GM18868 (cell line): ENCODE results near the gene MAB21L2.

Source experiments
- ATAC-seq: cut with Tn5 transposase; IDR thresholded peaks from one replicate; pipeline ENCODE4 v1.9.1; 2021; ENCODE audit warnings: mild to moderate bottlenecking, moderate library complexity; ENCODE audit not compliant: unreplicated experiment

MAB21L2 gene

DNA sequence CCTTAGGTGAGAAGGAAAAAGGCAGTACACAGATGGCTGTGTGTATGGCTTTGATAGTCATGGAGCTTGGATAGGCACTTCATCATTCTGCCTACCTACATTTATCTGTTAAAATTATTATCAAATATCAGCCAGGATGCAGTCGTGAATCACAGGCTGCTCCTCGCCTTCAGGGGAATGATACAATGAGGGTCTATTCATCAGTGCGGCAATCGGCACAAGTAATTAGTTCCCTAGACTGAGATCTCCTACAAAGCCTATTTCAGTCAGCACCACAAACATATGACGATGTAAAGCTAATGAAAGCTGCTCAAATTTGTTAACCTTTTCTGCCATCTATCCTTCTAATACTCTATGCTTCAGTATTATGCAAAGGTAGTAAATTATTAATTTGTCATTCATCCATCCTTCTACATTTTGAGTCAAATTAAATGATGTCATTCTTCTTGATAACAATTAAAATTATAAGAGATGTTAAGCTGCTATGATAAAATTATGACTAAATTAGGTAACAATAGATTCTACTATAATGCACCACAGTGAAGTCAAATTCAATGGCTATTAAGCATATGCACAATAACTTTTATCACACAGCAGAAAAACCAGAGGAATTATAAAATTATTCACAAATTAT is 19.0 kb downstream of the MAB21L2 start:
- no peak for ATAC-seq

DNA sequence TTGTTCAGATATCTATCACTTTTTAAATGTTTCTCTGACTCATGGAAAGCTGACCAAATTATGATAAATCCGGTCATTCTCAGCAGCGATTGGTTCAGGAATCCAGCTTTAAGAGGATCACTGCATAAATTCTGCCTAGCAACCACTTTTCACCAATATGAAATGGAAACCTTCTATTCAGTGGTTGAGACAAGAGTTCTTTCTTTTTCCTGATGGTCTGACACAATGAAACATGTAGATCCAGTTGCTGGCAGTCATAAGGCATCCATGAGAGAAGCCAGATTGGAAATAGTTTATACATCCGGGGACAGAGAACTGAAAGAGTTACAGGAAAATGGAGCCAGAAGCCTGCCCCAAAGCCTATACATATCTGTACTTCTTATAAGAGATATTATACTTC is 27.2 kb downstream of the MAB21L2 start:
- no peak for ATAC-seq

DNA sequence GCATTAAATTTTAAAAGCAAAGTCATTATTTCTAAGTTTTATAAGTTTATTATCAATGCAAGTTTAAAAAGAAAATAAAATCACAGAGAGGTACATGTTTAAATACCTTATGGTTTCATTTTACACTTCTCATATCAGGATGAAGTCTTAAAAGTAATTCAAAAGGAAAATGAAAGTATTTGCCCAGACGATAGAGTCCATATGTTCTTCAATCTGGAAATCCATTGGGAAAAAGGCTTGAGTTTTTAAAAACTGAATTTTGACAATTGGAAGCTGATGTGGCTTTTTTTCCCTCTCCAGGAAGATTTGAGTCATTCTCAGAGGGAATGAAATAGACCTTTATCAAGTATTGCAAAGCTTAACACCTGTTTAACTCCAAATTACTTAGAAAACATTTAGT is 37.1 kb downstream of the MAB21L2 start:
- peak; percentile 45 for ATAC-seq

DNA sequence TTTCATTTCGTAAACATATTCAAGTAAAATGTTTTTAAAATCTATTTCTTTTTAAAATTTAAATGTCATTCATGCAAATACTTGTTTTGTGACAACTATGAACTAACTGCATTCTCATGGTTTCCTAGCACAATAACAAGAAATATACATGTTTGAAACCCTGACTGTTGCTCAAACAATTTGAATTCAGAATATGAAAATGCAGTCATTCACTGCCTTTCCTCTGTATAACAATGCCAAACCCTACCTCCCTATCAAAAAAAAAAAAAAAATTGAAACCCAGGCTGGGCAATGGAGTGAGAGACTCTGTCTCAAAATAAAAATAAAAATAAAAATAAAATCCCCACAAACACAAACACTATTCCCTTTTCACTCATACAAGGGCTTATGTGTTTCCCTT is 42.1 kb downstream of the MAB21L2 start:
- ATAC-seq = no peak

DNA sequence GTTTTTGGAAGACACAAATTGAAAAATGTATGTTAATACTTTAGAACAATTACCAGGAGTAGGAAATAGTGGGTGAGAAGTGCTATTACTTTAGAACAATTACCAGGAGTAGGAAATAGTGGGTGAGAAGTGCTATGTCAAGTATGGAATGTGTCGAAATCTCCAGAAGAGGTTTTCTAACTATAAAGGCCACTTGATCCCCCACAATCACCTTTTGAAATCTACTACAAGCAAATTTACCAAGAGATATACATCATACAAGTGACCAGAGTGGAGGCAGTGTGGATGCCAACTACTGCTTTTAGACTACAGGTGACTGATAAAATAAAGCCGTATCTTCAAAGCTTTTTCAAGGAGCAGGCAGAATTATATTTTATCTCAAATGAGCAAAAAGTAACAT is 43.1 kb downstream of the MAB21L2 start:
- ATAC-seq = no peak

DNA sequence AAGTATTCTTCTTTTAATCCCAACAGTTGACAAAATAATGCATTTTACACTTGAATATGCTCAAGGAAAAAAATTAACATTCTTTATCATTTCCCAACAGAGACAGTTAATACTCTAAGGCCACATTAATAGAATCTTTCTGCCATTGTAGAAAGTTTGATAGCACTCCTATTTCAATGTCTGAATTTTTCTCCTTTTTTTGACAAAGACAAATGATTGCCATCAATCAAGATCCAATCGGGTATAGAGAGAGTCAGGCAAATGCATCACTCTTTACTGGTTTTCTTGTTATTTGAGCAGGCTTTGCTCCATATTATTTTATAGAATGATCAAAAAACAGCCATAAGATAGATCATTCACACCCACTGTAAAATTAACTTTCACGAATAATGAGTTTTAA is 46.1 kb downstream of the MAB21L2 start:
- no peak for ATAC-seq

DNA sequence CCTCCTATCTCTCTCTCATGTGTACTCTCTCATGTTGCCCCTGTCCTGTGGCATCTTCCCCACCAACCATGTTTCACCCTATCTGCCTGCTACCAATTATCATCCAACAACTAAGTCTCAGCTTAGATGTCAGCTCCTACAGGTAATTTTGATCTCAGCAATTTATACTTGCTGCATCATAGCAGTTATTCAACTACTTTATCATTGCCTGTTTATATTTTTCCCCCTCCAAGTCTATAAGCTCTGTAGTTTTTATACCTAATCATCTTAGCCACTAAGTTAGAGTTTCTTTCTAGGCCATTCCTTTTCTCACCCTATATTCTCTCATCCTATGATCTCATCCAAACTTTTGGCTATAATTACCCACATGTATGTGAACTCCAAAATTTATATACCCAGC is 50.7 kb downstream of the MAB21L2 start:
- no peak for ATAC-seq
